NT2/D1 (cell line): ENCODE results near the gene APOA1.

Experiments used
- DNase-seq: peaks from one replicate; pipeline ENCODE4 v3.0.0-alpha.2; 2011; ENCODE audit warnings: low read depth, low spot score
- H3K27me3 ChIP-seq: 2 replicates; pipeline ENCODE4 v1.6.0; 2011; ENCODE audit warnings: mild to moderate bottlenecking; ENCODE audit not compliant: insufficient read length, insufficient read depth
- H3K36me3 ChIP-seq: 2 replicates; pipeline ENCODE4 v1.6.1; 2011; ENCODE audit warnings: mild to moderate bottlenecking, low read length, mixed read lengths; ENCODE audit not compliant: insufficient read depth, insufficient read length
- H3K4me1 ChIP-seq: 2 replicates; pipeline ENCODE4 v1.5.1; 2011; ENCODE audit not compliant: insufficient read depth, insufficient read length
- H3K4me3 ChIP-seq: 2 replicates; pipeline ENCODE4 v1.5.1; 2011; ENCODE audit warnings: low read depth; ENCODE audit not compliant: insufficient read length
- H3K9ac ChIP-seq: 2 replicates; pipeline ENCODE4 v1.6.0; 2011; ENCODE audit warnings: low read depth; ENCODE audit not compliant: insufficient read length
- H3K9me3 ChIP-seq: 2 replicates; pipeline ENCODE4 v1.5.1; 2011; ENCODE audit warnings: mild to moderate bottlenecking, low read length; ENCODE audit not compliant: insufficient read depth
- SUZ12 ChIP-seq: IDR thresholded peaks from 2 replicates; pipeline ENCODE4 v1.6.1; 2011; ENCODE audit not compliant: insufficient read length, insufficient read depth; ENCODE audit errors: extremely low read depth
- YY1 ChIP-seq: IDR thresholded peaks from 2 replicates; pipeline ENCODE4 v1.6.1; 2011; ENCODE audit not compliant: insufficient read length, insufficient read depth
- ZNF274 ChIP-seq: IDR thresholded peaks from 2 replicates; pipeline ENCODE4 v1.6.1; 2011; ENCODE audit warnings: mild to moderate bottlenecking, low read depth, low read length

The APOA1 gene

DNA sequence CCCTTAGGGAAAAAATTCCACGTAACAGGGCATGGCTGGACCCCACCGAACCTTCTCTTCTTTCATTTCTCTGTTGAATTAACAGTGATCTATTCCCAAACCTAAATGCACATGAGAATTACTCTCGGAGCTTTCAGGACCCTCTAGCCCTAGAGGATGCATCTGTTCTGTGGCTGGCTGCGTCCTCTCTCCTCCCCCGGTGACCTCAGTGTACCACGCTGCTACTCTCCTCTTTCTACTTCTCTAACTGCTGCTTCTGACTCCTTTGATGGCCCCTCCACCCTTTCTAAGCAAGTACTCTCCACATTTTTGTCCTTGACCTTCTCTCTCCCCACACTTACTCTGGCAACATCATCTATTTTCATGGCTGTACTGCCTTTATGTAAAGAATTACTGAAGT is 12.1 kb upstream of the APOA1 start:
- TF ChIP-seq YY1 = no peak
- no peak for TF ChIP-seq SUZ12
- TF ChIP-seq ZNF274 = no peak
- Histone ChIP-seq H3K27me3 (no peaks in the 10 kb centered on the region), H3K9ac (no peak overlapping the region), H3K4me3 (no peak overlapping the region), H3K4me1 (no peaks in the 10 kb centered on the region), H3K9me3 (no peaks in the 10 kb centered on the region), H3K36me3 (peaks cover 65% of the 10 kb centered on the region)
- DNase-seq = no peak

DNA sequence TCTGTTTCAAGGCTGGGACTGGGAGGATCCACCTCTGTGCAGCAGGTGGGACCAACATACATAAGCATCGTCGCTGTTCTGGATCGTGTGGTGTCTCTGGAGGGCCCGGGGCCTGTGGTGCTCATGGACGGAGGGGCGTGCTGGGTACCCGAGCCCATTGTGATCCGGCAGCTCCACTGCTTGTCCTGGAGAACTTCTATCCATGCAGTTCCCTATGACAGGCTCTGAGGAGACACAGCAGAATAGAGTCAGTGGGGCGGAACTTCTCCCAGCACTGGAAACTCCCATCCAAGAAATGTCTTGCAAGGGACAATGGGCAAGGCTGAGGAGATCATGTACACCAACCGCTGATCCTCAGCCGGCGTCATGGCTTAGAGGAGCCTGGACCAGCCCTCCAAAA is 11.6 kb upstream of the APOA1 start:
- DNase-seq = no peak
- TF ChIP-seq YY1 (no peak), ZNF274 (no peak), SUZ12 (no peak)
- no peak overlapping the region for H3K4me3 ChIP-seq
- H3K9me3 ChIP-seq = no peaks in the 10 kb centered on the region
- H3K36me3 ChIP-seq = peaks cover 60% of the 10 kb centered on the region
- no peaks in the 10 kb centered on the region for H3K27me3 ChIP-seq
- no peaks in the 10 kb centered on the region for H3K4me1 ChIP-seq
- H3K9ac ChIP-seq = no peak overlapping the region

DNA sequence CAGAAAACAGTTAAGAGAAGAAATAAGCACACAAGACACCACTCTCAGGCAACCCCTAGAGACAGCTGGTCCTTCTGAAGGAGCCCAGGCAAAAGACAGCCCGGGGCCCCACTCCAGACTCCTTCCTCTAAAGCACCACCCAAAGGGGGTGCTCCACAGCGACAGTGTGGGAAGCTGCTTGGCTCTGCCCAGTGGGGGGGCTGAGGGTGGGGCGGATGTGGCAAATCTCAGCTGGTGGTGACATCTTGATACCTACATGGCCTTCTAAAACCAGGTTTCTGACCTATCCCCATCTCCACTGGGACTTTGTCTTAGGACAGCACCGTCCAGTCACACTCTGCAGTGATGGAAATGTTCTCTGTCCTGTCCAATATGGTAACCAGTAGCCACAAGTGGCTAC is 10.2 kb upstream of the APOA1 start:
- DNase-seq = no peak
- Histone ChIP-seq H3K4me3 (no peak overlapping the region), H3K27me3 (no peaks in the 10 kb centered on the region), H3K9me3 (no peaks in the 10 kb centered on the region), H3K9ac (no peak overlapping the region), H3K4me1 (peaks cover 3% of the 10 kb centered on the region), H3K36me3 (peaks cover 62% of the 10 kb centered on the region)
- TF ChIP-seq YY1 = no peak
- no peak for TF ChIP-seq SUZ12
- no peak for TF ChIP-seq ZNF274

DNA sequence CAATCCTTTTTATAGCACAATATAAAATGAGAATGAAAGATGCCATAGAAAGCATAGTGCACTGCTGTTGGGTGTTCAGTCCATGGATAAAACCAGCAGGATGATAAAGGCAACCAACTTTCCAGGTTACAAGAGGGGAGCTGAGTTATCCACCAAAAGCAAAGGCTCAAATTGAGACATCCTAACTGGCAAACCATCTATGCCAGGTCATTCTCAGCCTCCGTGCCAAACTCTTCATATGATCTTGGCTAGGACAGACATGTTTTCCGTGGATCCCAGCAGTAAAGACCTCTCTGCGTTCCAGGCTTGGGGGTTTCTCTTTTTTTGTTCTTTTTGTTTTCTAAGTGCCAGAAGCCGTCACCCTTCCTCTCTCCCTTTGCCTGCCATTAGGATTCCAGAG is 7.3 kb upstream of the APOA1 start:
- H3K36me3 ChIP-seq = peaks cover 57% of the 10 kb centered on the region

DNA sequence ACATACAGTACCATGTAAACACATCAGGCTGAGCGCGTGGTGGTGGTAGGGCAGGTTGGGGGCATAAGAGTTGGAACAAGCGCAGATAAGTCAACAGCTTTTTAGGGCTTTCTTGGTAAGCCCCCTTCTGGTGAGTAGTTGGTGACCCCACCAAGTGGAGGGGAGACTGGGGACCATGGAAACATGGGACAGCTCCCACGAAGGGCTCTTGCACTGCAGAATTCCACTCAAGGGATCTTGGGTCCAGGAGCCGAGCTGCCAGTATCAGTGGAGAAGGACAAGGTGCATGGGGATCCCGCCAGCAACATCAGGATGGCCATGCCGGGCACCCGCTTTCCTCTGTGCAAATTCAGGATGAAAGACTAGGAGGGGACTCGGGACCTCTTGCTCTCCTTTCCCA is 6.2 kb upstream of the APOA1 start:
- no peaks in the 10 kb centered on the region for H3K9me3 ChIP-seq
- no peak for DNase-seq
- H3K27me3 ChIP-seq = no peaks in the 10 kb centered on the region
- no peak overlapping the region for H3K4me3 ChIP-seq
- H3K9ac ChIP-seq = no peak overlapping the region
- TF ChIP-seq YY1 = no peak
- no peak for TF ChIP-seq SUZ12
- TF ChIP-seq ZNF274 = no peak
- peaks cover 3% of the 10 kb centered on the region for H3K4me1 ChIP-seq
- H3K36me3 ChIP-seq = peaks cover 48% of the 10 kb centered on the region

More for the DNA sequence above, 7.3 kb upstream of the APOA1 start:
- no peaks in the 10 kb centered on the region for H3K27me3 ChIP-seq
- no peak overlapping the region for H3K9ac ChIP-seq
- H3K4me1 ChIP-seq = peaks cover 3% of the 10 kb centered on the region
- no peak for DNase-seq
- TF ChIP-seq ZNF274 (no peak), YY1 (no peak), SUZ12 (no peak)
- H3K4me3 ChIP-seq = no peak overlapping the region
- no peaks in the 10 kb centered on the region for H3K9me3 ChIP-seq

DNA sequence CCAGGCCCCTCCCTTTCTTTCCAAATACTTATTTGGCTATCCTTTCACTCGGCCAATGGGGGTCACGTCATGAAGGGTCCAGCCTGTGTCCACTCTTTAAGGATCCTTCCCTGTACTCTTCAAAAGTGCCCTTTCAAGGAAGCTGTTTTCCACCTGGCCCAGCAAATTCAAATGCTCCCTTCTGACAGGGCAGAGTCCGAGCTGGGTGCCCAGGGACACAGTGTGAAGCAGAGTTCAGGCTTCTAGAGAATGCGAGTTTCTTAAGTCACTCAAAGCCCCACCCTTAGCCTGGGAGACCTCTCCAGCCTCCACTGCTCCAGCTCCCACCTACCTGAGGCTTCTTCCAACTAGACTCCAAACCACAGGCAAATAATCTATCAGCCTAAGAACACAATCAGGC is 5.5 kb upstream of the APOA1 start:
- Histone ChIP-seq H3K4me1 (peaks cover 5% of the 10 kb centered on the region), H3K27me3 (no peaks in the 10 kb centered on the region), H3K9me3 (no peaks in the 10 kb centered on the region), H3K36me3 (peaks cover 44% of the 10 kb centered on the region), H3K4me3 (no peak overlapping the region), H3K9ac (no peak overlapping the region)
- TF ChIP-seq SUZ12 = no peak
- TF ChIP-seq ZNF274 = no peak
- no peak for TF ChIP-seq YY1
- DNase-seq = no peak

DNA sequence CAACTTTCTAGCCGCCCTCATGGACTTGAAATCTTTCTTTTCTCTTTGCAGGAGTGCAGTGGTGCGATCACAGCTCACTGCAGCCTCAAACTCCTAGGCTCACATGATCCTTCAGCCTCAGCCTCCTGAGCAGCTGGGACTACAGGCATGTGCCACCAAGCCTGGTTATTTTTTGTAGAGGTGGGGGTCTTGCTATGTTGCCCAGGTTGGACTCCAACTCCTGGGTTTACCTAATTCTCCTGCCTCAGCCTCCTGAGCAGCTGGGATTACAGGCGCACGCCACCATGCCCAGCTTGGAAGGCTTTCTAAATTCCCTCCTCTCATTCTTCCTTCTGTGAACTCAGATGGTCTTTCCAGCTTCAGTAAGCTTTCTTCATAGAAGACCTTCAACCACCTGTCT is 4.7 kb upstream of the APOA1 start:
- no peak overlapping the region for H3K4me3 ChIP-seq
- H3K9ac ChIP-seq = no peak overlapping the region
- H3K4me1 ChIP-seq = peaks cover 12% of the 10 kb centered on the region
- peaks cover 36% of the 10 kb centered on the region for H3K36me3 ChIP-seq
- TF ChIP-seq ZNF274 (no peak), SUZ12 (no peak), YY1 (no peak)
- no peaks in the 10 kb centered on the region for H3K27me3 ChIP-seq
- DNase-seq = no peak
- H3K9me3 ChIP-seq = no peaks in the 10 kb centered on the region

DNA sequence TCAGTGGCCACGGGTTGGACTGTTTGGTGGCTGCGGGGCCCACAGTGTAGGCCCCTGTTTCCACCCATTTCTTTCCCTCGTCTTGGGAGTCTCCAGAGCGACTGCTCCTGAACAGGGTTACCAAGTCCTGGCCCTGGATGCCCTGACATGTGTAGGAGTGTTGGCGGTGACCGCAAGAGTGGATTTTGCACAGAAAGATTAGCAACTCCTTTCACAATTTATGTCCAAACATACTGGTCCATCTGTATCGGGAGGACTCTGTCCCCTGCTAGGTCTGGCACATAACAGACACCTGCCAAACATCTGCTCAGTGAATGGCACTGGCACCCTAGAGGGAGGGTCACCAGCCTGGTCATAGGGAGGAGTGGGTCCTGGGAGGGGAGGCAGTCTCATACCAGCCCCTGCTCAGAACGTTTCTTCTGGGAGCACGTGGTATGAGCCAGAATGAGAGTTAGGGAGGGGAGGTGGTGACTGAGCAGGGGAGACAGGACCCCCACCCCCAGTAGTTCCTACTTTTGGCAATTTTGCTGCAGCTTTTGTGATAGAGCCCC is 3.4 kb upstream of the APOA1 start:
- Histone ChIP-seq H3K36me3 (peaks cover 23% of the 10 kb centered on the region), H3K9ac (no peak overlapping the region), H3K9me3 (no peaks in the 10 kb centered on the region), H3K4me3 (no peak overlapping the region), H3K4me1 (peaks cover 19% of the 10 kb centered on the region), H3K27me3 (no peaks in the 10 kb centered on the region)
- DNase-seq = no peak
- TF ChIP-seq ZNF274 (no peak), YY1 (no peak), SUZ12 (no peak)
